Endodermal cell (in vitro differentiated cells): ENCODE data around the gene BRSK2. TPM values are rescaled to one million over a fixed set of nuclear protein-coding genes. Genes with fewer than 3 reads are reported as not detected.

Experiments used
- DNase-seq: peaks from one replicate; pipeline ENCODE4 v3.0.0-alpha.2; 2017
- H3K27ac ChIP-seq: 2 replicates; pipeline ENCODE4 v1.5.1; 2013; ENCODE audit warnings: mild to moderate bottlenecking, low read depth, low read length, moderate library complexity
- H3K27me3 ChIP-seq: 2 replicates; pipeline ENCODE4 v1.6.1; 2013; ENCODE audit warnings: mild to moderate bottlenecking, low read length, moderate library complexity; ENCODE audit not compliant: insufficient read depth, control insufficient read depth, poor library complexity, severe bottlenecking
- H3K36me3 ChIP-seq: 2 replicates; pipeline ENCODE4 v1.7.0; 2013; ENCODE audit warnings: mild to moderate bottlenecking, low read length, moderate library complexity; ENCODE audit not compliant: control insufficient read depth, insufficient read depth
- H3K4me1 ChIP-seq: one replicate; pipeline ENCODE4 v1.7.0; 2013; ENCODE audit warnings: low read length; ENCODE audit not compliant: control insufficient read depth, insufficient read depth
- H3K4me3 ChIP-seq: 2 replicates; pipeline ENCODE4 v1.5.1; 2013; ENCODE audit warnings: mild to moderate bottlenecking, low read length, moderate library complexity
- H3K9ac ChIP-seq: 2 replicates; pipeline ENCODE4 v1.6.1; 2013; ENCODE audit warnings: mild to moderate bottlenecking, low read length, moderate library complexity; ENCODE audit not compliant: poor library complexity, severe bottlenecking; ENCODE audit errors: extremely low read depth
- H3K9me3 ChIP-seq: 2 replicates; pipeline ENCODE4 v1.6.1; 2013; ENCODE audit warnings: mild to moderate bottlenecking, low read length, moderate library complexity; ENCODE audit not compliant: control insufficient read depth
- H3K27ac Mint-ChIP-seq: 2 replicates; pipeline ENCODE4 v1.8.0; 2020; ENCODE audit warnings: mixed read lengths
- H3K27me3 Mint-ChIP-seq: 2 replicates; pipeline ENCODE4 v1.8.0; 2021; ENCODE audit warnings: mild to moderate bottlenecking, mixed read lengths; ENCODE audit not compliant: insufficient read depth
- H3K36me3 Mint-ChIP-seq: 2 replicates; pipeline ENCODE4 v1.8.0; 2020; ENCODE audit warnings: low read depth, mixed read lengths
- H3K4me1 Mint-ChIP-seq: 2 replicates; pipeline ENCODE4 v1.8.0; 2020; ENCODE audit warnings: mixed read lengths
- H3K4me3 Mint-ChIP-seq: 2 replicates; pipeline ENCODE4 v1.8.0; 2020; ENCODE audit warnings: mild to moderate bottlenecking, moderate library complexity, mixed read lengths
- H3K9me3 Mint-ChIP-seq: 2 replicates; pipeline ENCODE4 v1.8.0; 2020; ENCODE audit warnings: mild to moderate bottlenecking, mixed read lengths
- CTCF ChIP-seq: fragments of 200-600 bp; sonication (generic); conservative IDR thresholded peaks from 2 replicates; pipeline ENCODE4 v1.5.0; 2021; ENCODE audit warnings: antibody characterized with exemption, mild to moderate bottlenecking
- WGBS, 2 experiments: methylation state at CpG; one replicate each; pipeline versions ENCODE4 v1.1.5 to v1.1.7; 2013; ENCODE audit warnings: missing lambda C conversion rate in 2 of 2, mixed read lengths in 1 of 2; ENCODE audit not compliant: insufficient coverage in 1 of 2, insufficient read length in 1 of 2; 5-methylcytosine and 5-hydroxymethylcytosine counted together
- total RNA-seq, 2 donors: library from RNA; stranded (reverse); fragmentation: NEBNext Ultra II Directional in 1 of 2; extraction: Animal tissue kit (Norgen Biotek cat#: 25700) in 1 of 2; gene quantifications; 2 replicates in 1 of 2; 3 replicates in 1 of 2; pipeline ENCODE4 v1.2.1, GENCODE V29; 2021

Gene BRSK2
- total RNA-seq, 2 donors from 2014 or later = 9.4 to 10.3 TPM

DNA sequence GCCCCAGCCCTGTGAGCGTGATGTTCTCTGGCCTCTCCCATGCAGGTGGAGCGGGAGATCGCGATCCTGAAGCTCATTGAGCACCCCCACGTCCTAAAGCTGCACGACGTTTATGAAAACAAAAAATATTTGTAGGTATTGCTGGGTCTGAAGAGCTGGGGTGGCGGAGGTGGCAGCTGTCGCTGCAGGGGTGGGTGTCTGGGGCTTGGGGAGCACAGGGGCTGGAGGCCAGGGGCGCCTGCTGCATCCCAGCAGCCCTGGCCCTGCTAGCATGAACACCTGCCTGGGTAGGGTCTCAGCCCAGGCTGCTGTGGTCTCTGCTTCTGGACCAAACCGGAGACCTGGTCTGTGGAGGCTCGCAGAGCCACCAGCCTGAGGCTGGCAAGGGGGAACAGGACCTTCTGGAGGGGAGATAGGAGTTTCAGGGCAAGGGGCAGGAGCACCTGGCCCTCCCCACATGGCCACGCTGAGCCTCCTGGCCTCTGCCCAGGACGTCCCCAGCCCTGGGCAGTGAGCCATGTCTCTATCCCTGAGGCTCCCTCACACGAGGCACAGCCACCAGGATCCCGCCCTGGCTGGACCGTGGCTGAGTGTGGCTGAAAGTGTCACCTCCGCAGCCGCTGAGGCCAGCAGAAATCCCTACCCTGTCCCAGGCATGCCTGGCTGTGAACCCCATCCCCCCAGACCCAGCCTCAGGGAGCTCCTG is 48.7 kb downstream of the BRSK2 start:
- Mint-ChIP-seq H3K9me3 (no peaks in the 10 kb centered on the region), H3K27ac (no peak overlapping the region), H3K4me1 (no peaks in the 10 kb centered on the region), H3K4me3 (no peak overlapping the region), H3K27me3 (no peaks in the 10 kb centered on the region), H3K36me3 (no peaks in the 10 kb centered on the region)
- no peak overlapping the region for H3K27ac ChIP-seq
- H3K27me3 ChIP-seq = no peaks in the 10 kb centered on the region
- H3K9ac ChIP-seq = no peak overlapping the region
- no peaks in the 10 kb centered on the region for H3K36me3 ChIP-seq
- no peak for TF ChIP-seq CTCF
- 89 to 92% methylated on average over 16 to 19 of the region's 19 CpGs for WGBS, 2 experiments
- no peak overlapping the region for H3K4me3 ChIP-seq
- H3K4me1 ChIP-seq = no peaks in the 10 kb centered on the region
- DNase-seq = no peak
- H3K9me3 ChIP-seq = no peaks in the 10 kb centered on the region

DNA sequence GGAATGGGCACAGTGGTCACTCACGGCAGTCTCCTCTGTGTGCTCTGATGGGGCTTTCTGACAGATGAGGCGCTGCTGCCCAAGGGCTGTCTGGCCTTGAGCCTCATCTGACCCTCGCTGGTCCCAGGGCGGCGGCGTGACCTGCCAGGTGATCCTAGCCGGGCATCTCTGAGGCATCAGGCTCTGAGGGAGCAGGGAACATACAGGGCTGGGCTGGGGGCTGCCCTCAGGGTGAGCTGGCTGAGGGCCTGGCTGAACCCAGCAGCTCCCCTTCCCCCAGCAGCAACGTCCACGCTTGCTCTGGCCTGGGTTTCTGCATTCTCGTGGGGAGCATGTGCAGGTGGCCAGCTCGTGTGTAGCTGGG is 49.2 kb downstream of the BRSK2 start:
- no peak for TF ChIP-seq CTCF
- no peaks in the 10 kb centered on the region for H3K36me3 Mint-ChIP-seq
- no peak overlapping the region for H3K27ac ChIP-seq
- no peak overlapping the region for H3K4me3 ChIP-seq
- H3K27me3 ChIP-seq = no peaks in the 10 kb centered on the region
- no peaks in the 10 kb centered on the region for H3K27me3 Mint-ChIP-seq
- H3K9me3 ChIP-seq = no peaks in the 10 kb centered on the region
- H3K4me1 Mint-ChIP-seq = no peaks in the 10 kb centered on the region
- WGBS, 2 experiments = 90 to 100% methylated on average over 1 to 11 of the region's 11 CpGs
- no peak overlapping the region for H3K4me3 Mint-ChIP-seq
- no peak overlapping the region for H3K27ac Mint-ChIP-seq
- no peaks in the 10 kb centered on the region for H3K4me1 ChIP-seq
- DNase-seq = no peak
- H3K36me3 ChIP-seq = no peaks in the 10 kb centered on the region
- H3K9me3 Mint-ChIP-seq = no peaks in the 10 kb centered on the region
- no peak overlapping the region for H3K9ac ChIP-seq

DNA sequence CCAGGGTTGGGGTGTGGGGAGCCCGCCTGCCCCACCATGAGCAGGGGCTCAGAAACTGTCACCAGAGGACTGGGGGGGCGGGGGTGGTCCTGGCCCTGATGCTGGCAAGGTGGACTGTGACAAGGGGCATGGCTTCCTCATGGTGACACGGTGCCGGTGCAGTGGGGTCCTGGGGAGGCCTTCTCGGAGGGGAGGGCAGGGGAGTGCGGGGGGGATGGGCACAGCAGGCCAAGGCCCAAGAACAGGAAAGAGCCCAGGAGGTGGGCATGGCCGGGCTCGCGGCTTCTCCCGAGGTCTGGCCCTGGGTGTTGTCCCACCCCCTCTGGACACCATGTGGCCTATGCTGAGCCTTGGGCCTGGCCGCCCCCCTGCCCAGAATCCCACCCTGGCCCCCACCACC is 49.6 kb downstream of the BRSK2 start:
- no peak overlapping the region for H3K4me3 Mint-ChIP-seq
- no peak overlapping the region for H3K27ac Mint-ChIP-seq
- no peaks in the 10 kb centered on the region for H3K4me1 Mint-ChIP-seq
- no peaks in the 10 kb centered on the region for H3K9me3 Mint-ChIP-seq
- WGBS, 2 experiments = 87 to 94% methylated on average over 8 to 11 of the region's 11 CpGs
- no peaks in the 10 kb centered on the region for H3K4me1 ChIP-seq
- TF ChIP-seq CTCF = no peak
- H3K27ac ChIP-seq = no peak overlapping the region
- no peaks in the 10 kb centered on the region for H3K36me3 Mint-ChIP-seq
- H3K4me3 ChIP-seq = no peak overlapping the region
- H3K9ac ChIP-seq = no peak overlapping the region
- H3K27me3 ChIP-seq = no peaks in the 10 kb centered on the region
- no peaks in the 10 kb centered on the region for H3K9me3 ChIP-seq
- no peaks in the 10 kb centered on the region for H3K27me3 Mint-ChIP-seq
- H3K36me3 ChIP-seq = no peaks in the 10 kb centered on the region
- DNase-seq = no peak
